HCT116 (cell line): Measurements from ENCODE around the gene LCE3C. TPM values are rescaled to one million over a fixed set of nuclear protein-coding genes. Genes with fewer than 3 reads are reported as not detected.

Source experiments
- ATAC-seq: fragments of 200-7000 bp; cut with Tn5 transposase; 2 replicates; pipeline ENCODE4 v1.9.1; 2020; ENCODE audit warnings: mild to moderate bottlenecking, moderate library complexity
- BruUV-seq: library from RNA; stranded (reverse); fragments of 400-500 nt; replicated peaks from 2 replicates; lab custom pipeline; 2021; lab: Mats Ljungman, UMichigan
- CTCF ChIA-PET: fragments of 300-600 bp; sonication (Branson Sonifier 250); formaldehyde crosslinking; loops from one replicate; lab custom pipeline; 2021; ENCODE audit warnings: antibody characterized with exemption; lab: Charles Lee
- POLR2A ChIA-PET: fragments of 300-600, 350-600 bp; sonication (Branson Sonifier 250); formaldehyde crosslinking; loops from one replicate; lab custom pipeline; 2021; ENCODE audit warnings: antibody characterized with exemption; lab: Charles Lee
- RAD21 ChIA-PET, 2 experiments: fragments of 300-600 bp; sonication (Branson Sonifier 250); formaldehyde crosslinking; loops; one replicate each; lab custom pipeline; 2023; ENCODE audit warnings: low total read pairs in 2 of 2; ENCODE audit not compliant: uncharacterized antibody in 2 of 2, unreplicated experiment in 2 of 2, low non-redundant PET in 1 of 2; lab: Charles Lee
- DNase-seq: peaks from one replicate; pipeline ENCODE4 v3.0.0-alpha.2; 2010; ENCODE audit warnings: low read depth, low spot score
- H2AFZ ChIP-seq: fragments of 200-600 bp; shearing (Covaris generic), sonication (generic); 2 replicates; pipeline ENCODE4 v1.6.1; 2017; ENCODE audit warnings: low read depth, mixed run types, mixed read lengths, antibody characterized with exemption, low read length; ENCODE audit not compliant: poor library complexity, severe bottlenecking
- H3K27ac ChIP-seq: 2 replicates; pipeline ENCODE4 v1.5.1; 2012; ENCODE audit warnings: low read depth, low read length
- H3K27me3 ChIP-seq: fragments of 200-600 bp; sonication (generic); 2 replicates; pipeline ENCODE4 v1.6.1; 2016; ENCODE audit warnings: mixed run types, low read length, mixed read lengths; ENCODE audit not compliant: insufficient read depth
- H3K36me3 ChIP-seq, 2 experiments: fragments of 200-500 bp in 1 of 2; fragments of 200-600 bp in 1 of 2; sonication (Bioruptor generic) in 1 of 2; sonication (generic) in 1 of 2; 2 replicates each; pipeline versions ENCODE4 v1.5.1 to v1.6.1; 2014 to 2016; ENCODE audit warnings: low read length in 2 of 2, inconsistent platforms in 1 of 2, mixed read lengths in 1 of 2, mixed run types in 1 of 2; ENCODE audit not compliant: insufficient read depth in 2 of 2, control insufficient read depth in 1 of 2
- H3K4me1 ChIP-seq, 2 experiments: fragments of 200-600 bp in 1 of 2; sonication (generic) in 1 of 2; 2 replicates each; pipeline versions ENCODE4 v1.5.1 to v1.6.1; 2012 to 2017; ENCODE audit warnings: low read length in 2 of 2, inconsistent platforms in 1 of 2, mild to moderate bottlenecking in 1 of 2, mixed read lengths in 1 of 2, mixed run types in 1 of 2, moderate library complexity in 1 of 2; ENCODE audit not compliant: insufficient read depth in 2 of 2, control insufficient read depth in 1 of 2
- H3K4me2 ChIP-seq: fragments of 200-600 bp; sonication (generic); 2 replicates; pipeline ENCODE4 v1.6.1; 2017; ENCODE audit warnings: mixed run types, low read length, mixed read lengths
- H3K4me3 ChIP-seq, 2 experiments: fragments of 200-600 bp in 1 of 2; sonication (generic) in 1 of 2; replicated peaks in 1 of 2; 2 replicates each; pipeline ENCODE4 v1.5.1; 2011 to 2016; ENCODE audit warnings: low read length in 2 of 2, control low read depth in 1 of 2, low read depth in 1 of 2, mild to moderate bottlenecking in 1 of 2, mixed read lengths in 1 of 2, mixed run types in 1 of 2
- H3K79me2 ChIP-seq: fragments of 200-600 bp; sonication (generic); 2 replicates; pipeline ENCODE4 v1.6.1; 2017; ENCODE audit warnings: mild to moderate bottlenecking, mixed run types, low read length, moderate library complexity, mixed read lengths; ENCODE audit not compliant: insufficient read depth
- H3K9ac ChIP-seq: fragments of 200-600 bp; sonication (generic); 2 replicates; pipeline ENCODE4 v1.6.1; 2016; ENCODE audit warnings: low read length, mixed read lengths
- H3K9me2 ChIP-seq: fragments of 200-600 bp; sonication (generic), shearing (Covaris generic); 2 replicates; pipeline ENCODE4 v1.6.1; 2017; ENCODE audit warnings: mixed run types, mild to moderate bottlenecking, moderate library complexity; ENCODE audit not compliant: insufficient read depth
- H3K9me3 ChIP-seq, 2 experiments: fragments of 200-500 bp in 1 of 2; fragments of 200-600 bp in 1 of 2; sonication (Bioruptor generic) in 1 of 2; sonication (generic) in 1 of 2; 2 replicates each; pipeline ENCODE4 v1.6.1; 2014 to 2017; ENCODE audit warnings: low read length in 2 of 2, mixed read lengths in 2 of 2, inconsistent platforms in 1 of 2, low read depth in 1 of 2, mild to moderate bottlenecking in 1 of 2, mixed run types in 1 of 2, moderate library complexity in 1 of 2; ENCODE audit not compliant: control insufficient read depth in 1 of 2, insufficient read depth in 1 of 2
- H4K20me1 ChIP-seq: fragments of 200-600 bp; sonication (generic), shearing (Covaris generic); 2 replicates; pipeline ENCODE4 v1.6.1; 2017; ENCODE audit warnings: mixed run types, mild to moderate bottlenecking, moderate library complexity; ENCODE audit not compliant: insufficient read depth
- ATF3 ChIP-seq: IDR thresholded peaks from 2 replicates; pipeline ENCODE4 v1.6.1; 2012
- CBX3 ChIP-seq: IDR thresholded peaks from 2 replicates; pipeline ENCODE4 v1.6.1; 2012; ENCODE audit warnings: low read depth
- CEBPB ChIP-seq: IDR thresholded peaks from 2 replicates; pipeline ENCODE4 v1.6.1; 2012; ENCODE audit warnings: low read depth
- CTCF ChIP-seq, 3 experiments: fragments of 200-600 bp in 1 of 3; sonication (generic) in 1 of 3; IDR thresholded peaks in 2 of 3; conservative IDR thresholded peaks in 1 of 3; 2 replicates each; pipeline ENCODE4 v1.5.1; 2012 to 2017; ENCODE audit warnings: low read depth in 2 of 3, low read length in 2 of 3, antibody characterized with exemption in 1 of 3, borderline replicate concordance in 1 of 3, control low read depth in 1 of 3, mild to moderate bottlenecking in 1 of 3, mixed read lengths in 1 of 3, mixed run types in 1 of 3, moderate library complexity in 1 of 3; ENCODE audit not compliant: insufficient read depth in 1 of 3
- EGR1 ChIP-seq: IDR thresholded peaks from 2 replicates; pipeline ENCODE4 v1.6.1; 2012; ENCODE audit warnings: low read depth
- ELF1 ChIP-seq: IDR thresholded peaks from 2 replicates; pipeline ENCODE4 v1.6.1; 2012; ENCODE audit warnings: low read depth, borderline replicate concordance
- EZH2 ChIP-seq: fragments of 200-600 bp; sonication (generic); IDR thresholded peaks from 2 replicates; pipeline ENCODE4 v1.6.1; 2017; ENCODE audit warnings: antibody characterized with exemption, mixed run types
- FOSL1 ChIP-seq: IDR thresholded peaks from 2 replicates; pipeline ENCODE4 v1.6.1; 2012; ENCODE audit warnings: low read depth
- MAX ChIP-seq: IDR thresholded peaks from 2 replicates; pipeline ENCODE4 v1.6.1; 2012
- POLR2A ChIP-seq: IDR thresholded peaks from 2 replicates; pipeline ENCODE4 v1.7.0; 2011; ENCODE audit warnings: borderline replicate concordance; ENCODE audit not compliant: insufficient read depth, insufficient read length; ENCODE audit errors: extremely low read depth
- POLR2AphosphoS5 ChIP-seq: IDR thresholded peaks from 2 replicates; pipeline ENCODE4 v1.6.1; 2011; ENCODE audit warnings: mild to moderate bottlenecking, low read depth, low read length, moderate library complexity
- RAD21 ChIP-seq: IDR thresholded peaks from 2 replicates; pipeline ENCODE4 v1.6.1; 2012; ENCODE audit warnings: low read depth, mild to moderate bottlenecking
- SIN3A ChIP-seq: IDR thresholded peaks from 2 replicates; pipeline ENCODE4 v1.6.1; 2012; ENCODE audit warnings: low read depth
- SRF ChIP-seq: IDR thresholded peaks from 2 replicates; pipeline ENCODE4 v1.6.1; 2012; ENCODE audit warnings: low read depth
- TCF7L2 ChIP-seq: IDR thresholded peaks from 2 replicates; pipeline ENCODE4 v1.7.0; 2011; ENCODE audit warnings: borderline replicate concordance, inconsistent platforms; ENCODE audit not compliant: insufficient read depth, insufficient read length; ENCODE audit errors: extremely low read depth
- ZFX ChIP-seq: fragments of 450-650 bp; IDR thresholded peaks from 2 replicates; pipeline ENCODE4 v1.6.1; 2017
- ZNF274 ChIP-seq: fragments of 200-500 bp; sonication (Bioruptor generic); IDR thresholded peaks from 2 replicates; pipeline ENCODE4 v1.6.1; 2014; ENCODE audit warnings: mild to moderate bottlenecking, low read depth, low read length, inconsistent platforms
- intact Hi-C: fragments of 100-400 bp; cut with micrococcal nuclease; formaldehyde crosslinking; loops from 2 replicates; pipeline ENCODE4 v1.10.0; 2022
- total RNA-seq: library from RNA; stranded (reverse); gene quantifications from one replicate; pipeline ENCODE4 v1.2.1, GENCODE V29; 2021; ENCODE audit not compliant: unreplicated experiment

The LCE3C gene
- total RNA-seq, 1 experiment from 2014 or later: not detected

GRCh38 chr1:152640351-152640750, 40.3 kb downstream of the LCE3C start (continued):
- TF ChIP-seq CTCF (IDR thresholded peaks at IDR 0.05 in 2 of 3, conservative IDR thresholded peaks at IDR 0.05 in 1 of 3; ENCODE audit: borderline replicate concordance in 1 of 3, insufficient read depth in 1 of 3, low read depth in 2 of 3, low read length in 2 of 3) (no peak), POLR2AphosphoS5 (no peak), ELF1 (no peak), FOSL1 (no peak), MAX (no peak), CEBPB (no peak), POLR2A (no peak), ATF3 (no peak)

- H3K79me2 ChIP-seq: no peaks in the 10 kb centered on the region
- H3K9me2 ChIP-seq: no peaks in the 10 kb centered on the region
- H3K4me3 ChIP-seq: no peak overlapping the region
- no peak overlapping the region for H3K9ac ChIP-seq
- no peaks in the 10 kb centered on the region for H4K20me1 ChIP-seq
- BruUV-seq: no TSS peak
- H3K4me2 ChIP-seq: no peak overlapping the region
- ATAC-seq: no peak
- H3K27ac ChIP-seq: no peak overlapping the region
- POLR2A ChIA-PET: no interaction called here
- intact Hi-C loops: no loop called here
- CTCF ChIA-PET: no interaction called here
- peaks cover 33% of the 10 kb centered on the region for H3K27me3 ChIP-seq
- TF ChIP-seq SIN3A (no peak), ZNF274 (no peak), RAD21 (no peak), EGR1 (no peak), MAX (no peak), CBX3 (no peak), EZH2 (no peak), TCF7L2 (no peak), ZFX (no peak), SRF (no peak)
- TF ChIP-seq, all 23 proteins: peak for 0
- Histone ChIP-seq H2AFZ (no peak overlapping the region), H3K36me3 (no peaks in the 10 kb centered on the region), H3K9me3 (no peaks in the 10 kb centered on the region), H3K4me1 (no peaks in the 10 kb centered on the region)
- RAD21 ChIA-PET: no interaction called here
- no peak for DNase-seq
These were observed 43.9 kb downstream of the LCE3C start for GRCh38 chr1:152643945-152644344.
